Esophagus muscularis mucosa (tissue), 4 donors: ENCODE measurements around the gene UMODL1.

Source experiments
- CTCF ChIP-seq, 3 experiments: fragments of 200-600 bp in 2 of 3; fragments of 450-650 bp in 1 of 3; sonication (generic) in 2 of 3; IDR thresholded peaks; one replicate each; pipeline ENCODE4 v1.5.1; 2017 to 2019; ENCODE audit warnings: antibody characterized with exemption in 3 of 3, mild to moderate bottlenecking in 2 of 3, moderate library complexity in 1 of 3
- EP300 ChIP-seq: sonication (generic); formaldehyde crosslinking; IDR thresholded peaks from one replicate; pipeline ENCODE4 v1.6.1; 2017; ENCODE audit warnings: antibody characterized with exemption
- POLR2A ChIP-seq: fragments of 450-650 bp; IDR thresholded peaks from one replicate; pipeline ENCODE4 v1.6.1; 2017; ENCODE audit warnings: antibody characterized with exemption, moderate library complexity, mild to moderate bottlenecking, low read depth

- TF ChIP-seq POLR2A (no peak), EP300 (no peak), CTCF (IDR thresholded peaks at IDR 0.05) (no peak)
These were observed 43.5 kb downstream of the UMODL1 start for GRCh38 chr21:42114646-42115045.
